HL-60/S4 treated with phorbol 12-myristate 13-acetate at 8.2 ng/mL for 4 days and 3 days (cell line): ENCODE results near the gene PFKFB1.
"Not testable (repeated sequence)": the region's sequence is repeated elsewhere in the genome, so short reads cannot be mapped to it uniquely, and the experiment has no call there.

Experiments used
- in situ Hi-C: fragments of 300-500 bp; cut with MboI; formaldehyde crosslinking; loops from 2 replicates; pipeline ENCODE4 v1.15.0; 2022; ENCODE audit warnings: low sequenced_read_pairs

The PFKFB1 gene

DNA sequence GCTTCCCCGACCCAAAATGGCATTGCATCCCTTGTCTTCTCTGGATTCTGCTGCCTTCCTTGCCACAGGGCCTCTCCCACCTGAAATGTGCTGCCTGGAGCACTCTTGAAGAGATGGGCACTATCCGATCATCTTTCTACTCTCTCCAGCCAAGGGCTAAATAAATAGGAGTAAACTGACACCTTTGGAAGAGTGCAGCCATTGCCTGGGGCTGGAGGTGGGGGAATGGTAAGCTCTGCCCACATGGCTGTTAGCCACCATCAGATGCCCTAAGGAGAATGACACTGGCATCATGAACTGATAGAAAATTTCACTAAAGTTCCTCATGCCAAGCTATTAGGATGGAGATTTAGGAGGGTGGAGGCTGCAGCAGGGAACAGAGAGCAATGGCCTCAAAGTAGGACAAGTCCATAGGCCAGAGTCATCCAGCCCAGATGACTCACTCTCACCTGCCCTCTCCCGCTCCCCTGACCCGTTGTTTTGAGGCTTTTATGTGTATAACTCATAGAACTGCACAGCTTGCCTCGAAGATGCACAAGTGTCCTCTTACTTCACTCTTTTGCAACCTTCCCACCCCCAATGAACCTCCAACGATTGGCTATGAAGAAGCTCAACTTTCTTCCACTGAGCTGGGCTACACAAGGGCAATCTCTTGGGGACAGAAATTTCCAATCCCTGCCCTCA, 822 bp upstream of the PFKFB1 start:
- in situ Hi-C loops: no loop called here

DNA sequence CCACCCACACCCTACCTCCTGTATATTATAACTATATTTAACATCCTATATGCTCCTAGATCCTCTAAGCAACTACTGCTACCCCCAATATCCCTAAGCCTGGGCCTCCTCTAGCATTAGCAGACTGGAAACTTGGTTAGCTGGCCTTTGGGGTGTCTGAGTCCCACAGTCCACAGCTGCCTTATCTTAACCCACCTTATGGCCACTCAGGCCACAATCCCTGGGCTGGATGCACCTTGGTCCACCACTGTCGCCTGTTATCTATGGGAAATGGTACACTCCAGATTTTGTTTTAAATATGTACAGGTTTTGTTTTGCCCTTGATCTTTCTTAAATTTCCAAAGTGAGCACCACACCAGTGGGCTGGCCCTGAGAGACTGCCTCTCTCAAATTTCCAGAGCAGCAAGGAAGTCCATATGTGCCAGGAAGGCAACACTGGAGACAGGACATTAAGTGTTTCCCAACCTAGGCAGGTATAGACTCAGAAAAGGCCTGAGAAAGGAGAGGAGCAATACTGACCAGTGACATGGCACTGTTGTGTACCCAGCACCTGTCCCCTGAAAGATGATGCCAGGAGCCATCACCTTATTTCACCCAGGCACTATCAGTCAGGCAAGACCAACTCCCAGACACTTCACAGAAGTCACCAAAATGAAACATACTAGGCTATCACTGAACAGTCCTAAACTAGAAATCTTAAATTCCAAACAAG, 921 bp downstream of the PFKFB1 start:
- in situ Hi-C loops: no loop called here

DNA sequence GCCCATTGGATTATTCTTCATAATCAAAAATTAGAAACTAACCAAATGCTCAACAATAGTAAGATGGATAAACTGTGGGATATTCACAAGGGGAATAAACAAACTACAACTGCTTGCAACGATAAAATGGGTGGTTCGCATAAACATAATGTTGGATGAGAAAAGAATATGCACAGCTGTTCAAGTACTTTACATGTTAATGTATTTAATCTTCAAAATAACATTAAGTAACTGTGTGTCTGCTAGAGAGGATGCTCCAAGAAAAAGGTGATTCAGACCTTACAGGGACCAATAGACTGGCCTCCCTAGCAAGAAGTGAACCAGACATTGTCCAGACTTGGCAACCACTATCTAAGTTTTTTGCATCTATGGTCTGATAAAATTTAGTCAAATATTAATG, 2.3 kb downstream of the PFKFB1 start:
- in situ Hi-C loops: no loop called here

DNA sequence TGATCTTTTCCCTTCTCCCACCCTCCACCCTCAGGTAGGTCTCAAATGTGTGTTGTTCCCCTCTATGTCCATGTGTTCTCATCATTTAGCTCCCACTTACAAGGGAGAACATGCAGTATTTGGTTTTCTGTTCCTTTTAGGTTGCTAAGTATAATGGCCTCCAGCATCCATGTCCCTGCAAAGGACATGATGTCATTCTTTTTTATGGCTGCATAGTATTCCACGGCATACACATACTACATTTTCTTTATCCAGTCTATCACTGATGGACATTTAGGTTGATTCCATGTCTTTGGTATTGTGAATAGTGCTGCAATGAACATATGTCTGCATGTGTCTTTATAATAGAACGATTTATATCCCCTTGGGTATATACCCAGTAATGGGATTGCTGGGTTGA, 10.7 kb downstream of the PFKFB1 start:
- in situ Hi-C loops: not testable (repeated sequence)

DNA sequence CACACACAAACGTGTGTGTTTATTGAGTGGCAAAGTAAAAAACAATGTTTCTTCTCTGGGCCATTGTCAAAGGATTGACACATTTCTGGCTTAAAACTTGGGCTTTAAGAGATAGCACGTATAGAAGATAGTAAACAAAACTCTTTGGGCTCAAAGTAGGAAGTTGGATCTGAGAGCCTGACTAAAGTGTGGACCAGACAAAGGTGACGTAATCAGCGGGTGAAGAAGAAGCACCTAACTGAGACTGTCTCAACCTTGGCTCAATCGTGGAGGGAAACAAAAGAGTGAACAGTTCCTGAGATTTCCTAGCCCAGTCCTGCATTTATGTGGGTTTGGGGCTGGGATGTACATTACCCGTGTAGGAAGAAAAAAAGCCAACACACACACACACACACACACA, 13.7 kb downstream of the PFKFB1 start:
- in situ Hi-C loops: no loop called here

DNA sequence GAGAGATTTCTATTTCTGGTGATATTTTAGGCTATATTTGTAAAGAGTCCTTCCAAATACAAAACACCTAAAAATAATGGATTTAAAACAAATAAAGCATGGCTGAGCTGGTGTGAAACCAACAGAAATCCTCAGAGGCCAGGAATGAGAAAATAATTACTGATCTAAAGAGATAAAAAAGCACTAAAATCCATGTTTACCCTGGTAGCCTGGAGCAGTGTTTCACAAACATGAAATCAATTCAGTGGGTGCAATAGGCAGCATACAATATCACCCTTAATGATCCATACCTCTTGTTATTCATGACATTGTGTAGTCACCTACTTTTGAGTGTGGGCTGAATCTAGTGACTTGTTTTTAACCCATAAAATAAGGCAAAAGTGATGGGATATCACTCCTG, 14.6 kb downstream of the PFKFB1 start:
- in situ Hi-C loops: no loop called here

DNA sequence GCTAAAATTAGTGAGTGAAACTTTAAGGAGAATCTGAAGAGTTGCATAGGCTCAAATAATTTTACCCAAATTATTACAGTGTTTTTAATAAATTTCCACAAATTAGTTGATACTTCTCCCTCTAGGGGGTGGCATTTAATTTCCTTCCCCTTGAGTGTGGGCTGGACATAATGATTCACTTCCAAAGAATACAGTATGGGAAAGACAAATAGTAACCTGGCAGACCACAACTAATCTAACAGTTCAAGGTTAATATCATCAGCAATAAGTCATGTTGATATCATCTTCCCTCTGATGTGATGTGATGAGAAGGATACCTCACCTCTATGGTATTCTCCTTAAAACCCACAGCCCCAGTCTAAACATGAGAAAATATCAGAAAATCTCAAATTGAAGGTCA, 15.5 kb downstream of the PFKFB1 start:
- in situ Hi-C loops: no loop called here

DNA sequence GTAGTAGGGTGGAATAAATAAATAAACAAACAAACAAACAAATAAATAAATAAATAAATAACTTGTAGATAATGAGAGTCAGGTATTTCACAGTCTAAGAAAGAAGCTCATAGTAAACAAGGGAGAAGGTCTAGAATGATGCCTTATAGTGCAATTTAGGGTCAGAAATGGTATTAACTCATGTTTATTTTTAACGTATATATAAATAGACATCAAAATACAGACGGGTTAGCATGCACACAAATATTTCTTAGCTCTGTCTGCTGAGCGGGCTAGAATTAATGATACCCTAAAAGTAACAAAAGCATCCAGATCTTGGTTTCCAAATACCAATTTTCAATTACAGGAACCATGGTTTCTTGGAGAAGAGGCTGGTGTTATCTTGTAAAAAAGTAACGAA, 16.6 kb downstream of the PFKFB1 start:
- in situ Hi-C loops: no loop called here

DNA sequence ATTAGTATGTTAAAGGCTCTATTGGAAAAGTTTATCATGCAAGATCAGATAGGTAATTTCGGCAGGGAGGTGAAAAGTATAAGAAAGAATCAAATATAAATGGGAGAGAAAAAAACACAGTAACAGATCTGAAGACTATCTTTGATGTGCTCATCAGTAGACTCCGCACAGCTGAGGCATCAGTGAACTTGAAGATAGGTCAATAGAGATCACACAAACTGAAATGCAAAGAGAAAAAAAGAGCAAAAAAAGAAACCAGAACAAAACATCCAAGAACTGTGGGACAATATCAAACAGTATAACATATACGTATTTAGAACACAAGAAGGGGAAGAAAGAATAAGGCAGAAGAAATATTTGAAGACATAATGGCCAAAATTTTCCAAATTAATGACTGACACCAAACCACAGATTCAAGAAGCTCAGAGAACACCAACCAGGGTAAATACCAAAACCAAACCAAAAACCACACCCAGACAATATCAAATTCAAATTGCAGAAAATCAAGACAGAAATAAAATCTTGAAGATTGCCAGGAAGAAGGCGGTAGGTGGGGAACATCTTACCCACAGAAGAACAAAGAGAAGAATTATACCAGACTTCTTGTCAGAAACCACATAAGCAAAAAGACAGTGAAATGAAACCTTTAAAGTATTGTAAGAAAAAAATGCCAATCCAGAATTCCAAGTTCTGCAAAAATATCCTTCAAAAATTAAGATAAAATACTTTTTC, 29.1 kb downstream of the PFKFB1 start:
- in situ Hi-C loops: no loop called here

DNA sequence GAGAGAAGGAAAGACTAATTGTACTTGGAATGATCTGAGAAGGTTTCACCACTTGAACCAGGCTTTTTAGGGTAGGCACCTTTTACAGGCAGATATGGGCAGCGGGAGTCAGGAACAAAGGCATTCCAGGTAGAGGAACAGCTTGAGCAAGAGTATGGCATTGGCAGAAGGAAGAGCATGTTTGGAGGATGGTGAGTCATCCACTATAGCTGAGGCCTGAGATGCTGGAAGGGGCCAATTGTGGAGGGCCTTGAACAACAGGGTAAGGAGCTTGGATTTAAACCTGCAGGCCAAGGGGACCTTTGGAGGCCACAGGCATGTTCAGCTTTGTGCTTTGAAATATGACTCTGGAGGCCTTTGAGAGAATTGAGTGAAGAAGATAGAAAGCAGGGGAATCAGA, 32.2 kb downstream of the PFKFB1 start:
- in situ Hi-C loops: no loop called here

DNA sequence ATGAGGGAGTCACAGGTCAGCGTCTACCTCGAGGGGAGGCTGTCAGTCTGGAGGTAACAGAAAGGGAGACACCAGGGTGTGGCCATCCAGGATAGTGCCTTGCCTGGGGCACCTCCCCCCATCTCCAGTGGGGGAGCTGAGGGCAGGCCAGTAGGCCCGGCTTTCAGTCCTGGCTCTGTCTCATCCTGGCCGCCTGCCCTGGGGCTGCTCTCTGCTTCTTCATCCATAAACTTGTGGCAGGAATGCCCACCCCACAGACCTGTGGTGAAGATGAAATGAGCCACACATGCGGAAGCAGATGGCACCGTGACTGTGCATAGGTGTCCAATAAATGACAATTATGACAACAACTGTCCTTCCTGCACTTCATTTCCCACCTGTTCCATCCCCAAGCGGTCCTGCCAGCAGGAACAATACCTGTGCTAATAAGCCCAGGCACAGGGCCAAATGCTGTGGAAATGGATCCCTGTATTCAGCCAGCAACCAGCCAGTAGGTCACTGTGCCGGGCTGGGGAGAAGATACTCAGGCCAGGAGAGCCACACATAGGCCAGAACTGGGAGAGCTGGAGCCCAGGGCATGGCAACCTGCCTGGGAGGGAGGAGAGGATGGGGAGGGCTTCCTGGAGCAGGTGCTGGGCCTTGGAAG, 43.1 kb downstream of the PFKFB1 start:
- in situ Hi-C loops: no loop called here

DNA sequence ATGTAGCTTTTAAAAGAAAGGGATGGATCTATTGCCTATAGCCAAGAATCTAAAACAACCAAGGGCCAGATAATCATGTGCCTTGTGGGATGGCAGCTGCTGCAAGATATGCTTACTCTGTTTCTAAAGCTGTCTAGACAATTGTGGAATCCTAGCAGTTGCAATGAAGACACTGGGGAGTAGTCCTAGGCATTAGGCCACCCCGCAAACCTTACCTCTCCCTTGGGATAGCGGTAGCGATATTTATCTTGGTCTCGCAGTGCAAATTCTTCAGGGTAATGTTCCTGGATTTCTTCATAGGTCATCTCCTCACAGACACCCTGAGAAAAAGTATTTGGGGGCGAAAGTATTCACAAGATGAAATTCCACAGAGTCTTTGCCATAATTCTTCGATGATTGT, 48.8 kb downstream of the PFKFB1 start:
- in situ Hi-C loops: no loop called here

DNA sequence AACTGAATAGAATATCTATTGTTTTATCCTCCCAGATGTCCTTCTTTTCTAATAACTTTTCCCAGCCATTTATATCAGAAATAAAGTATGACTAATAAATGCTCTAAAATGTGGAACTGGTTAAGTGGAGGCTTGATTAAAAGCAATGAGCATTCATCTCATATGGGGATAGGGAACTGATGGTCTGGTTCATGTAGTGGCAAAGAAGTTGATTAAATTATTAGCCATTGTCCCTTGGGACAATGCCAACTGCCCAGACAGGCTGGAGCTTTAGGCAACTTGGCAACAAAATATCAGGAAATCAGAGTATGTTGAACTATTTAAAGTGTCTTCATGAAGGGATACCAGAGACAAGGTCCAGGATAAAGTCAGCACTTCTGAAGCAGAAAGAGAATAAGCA, 49.2 kb downstream of the PFKFB1 start:
- in situ Hi-C loops: no loop called here

DNA sequence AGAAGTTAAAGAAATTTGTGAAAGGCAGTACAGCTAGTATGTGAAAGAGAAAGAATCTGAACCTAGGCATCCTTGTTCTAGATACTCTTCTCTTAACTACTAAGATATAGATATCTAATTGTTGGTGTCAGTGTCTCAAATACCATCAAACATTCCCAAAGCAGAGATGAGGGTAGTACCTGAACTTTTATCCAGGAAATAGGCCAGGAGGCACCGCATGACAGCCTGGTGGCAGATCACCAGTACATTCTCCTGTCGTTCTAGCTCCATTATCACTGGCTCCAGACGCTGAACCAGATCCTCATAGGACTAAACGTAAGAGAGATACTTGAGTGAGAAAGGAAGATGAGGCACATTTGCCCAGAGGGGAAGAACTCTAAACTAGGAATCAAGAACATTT, 56.6 kb downstream of the PFKFB1 start:
- in situ Hi-C loops: no loop called here

DNA sequence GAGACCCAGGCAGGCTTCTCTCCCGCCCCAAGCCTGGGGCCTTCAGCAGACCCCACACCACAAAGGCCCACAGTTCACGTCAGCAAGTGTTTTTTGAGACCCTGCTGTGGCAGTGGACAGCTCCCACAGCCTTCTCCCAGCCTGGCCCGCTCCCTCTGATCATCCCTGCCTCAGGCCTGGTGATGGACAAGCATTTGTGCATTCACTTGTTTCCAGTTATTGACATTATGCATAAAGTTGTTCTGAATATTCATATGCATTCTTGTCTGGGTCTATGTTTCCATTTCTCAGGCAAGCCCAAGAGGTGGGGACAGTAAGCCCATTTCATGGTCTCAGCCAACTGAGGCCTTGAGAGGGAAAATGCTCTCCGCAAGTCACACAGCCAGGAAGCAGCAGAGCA, 58.7 kb downstream of the PFKFB1 start:
- in situ Hi-C loops: no loop called here

DNA sequence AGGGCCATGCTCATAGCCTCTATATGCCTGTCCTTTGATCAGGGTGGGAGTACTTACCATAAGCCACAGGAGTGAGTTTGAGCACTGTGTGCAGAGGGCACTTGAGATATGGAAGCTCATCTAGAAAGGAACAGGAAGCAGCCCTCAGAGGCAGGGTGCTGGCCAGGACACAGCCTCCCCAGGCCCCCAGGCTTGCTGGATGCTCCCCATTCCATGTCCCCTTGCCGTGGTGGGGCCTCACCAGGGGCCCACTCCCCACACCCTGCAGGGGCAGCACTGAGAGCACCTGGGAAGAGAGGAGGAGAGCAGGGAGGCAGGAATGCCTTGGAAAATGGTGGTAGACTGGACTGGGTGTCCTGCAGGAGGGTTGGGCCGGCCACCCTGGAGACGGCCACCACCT, 59.1 kb downstream of the PFKFB1 start:
- in situ Hi-C loops: no loop called here

DNA sequence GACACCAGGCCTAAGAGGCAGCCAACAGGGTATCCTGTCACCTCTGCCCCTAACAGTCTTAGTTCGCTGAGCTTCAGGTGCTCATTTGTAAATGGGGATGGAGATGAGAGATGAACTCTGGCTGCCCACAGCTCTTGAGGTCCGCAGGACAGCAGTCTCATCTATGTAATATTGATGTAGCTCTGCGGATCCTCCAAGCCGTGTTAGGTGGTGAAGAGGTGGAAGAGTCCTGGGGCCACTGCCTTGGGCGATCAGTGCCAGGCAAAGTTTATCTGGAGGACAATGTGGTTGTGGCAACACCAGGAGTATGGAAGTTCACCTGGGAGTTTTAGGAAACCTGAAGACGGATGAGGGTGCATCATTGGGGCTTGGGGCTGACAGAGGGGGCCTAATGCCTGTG, 59.9 kb downstream of the PFKFB1 start:
- in situ Hi-C loops: no loop called here

DNA sequence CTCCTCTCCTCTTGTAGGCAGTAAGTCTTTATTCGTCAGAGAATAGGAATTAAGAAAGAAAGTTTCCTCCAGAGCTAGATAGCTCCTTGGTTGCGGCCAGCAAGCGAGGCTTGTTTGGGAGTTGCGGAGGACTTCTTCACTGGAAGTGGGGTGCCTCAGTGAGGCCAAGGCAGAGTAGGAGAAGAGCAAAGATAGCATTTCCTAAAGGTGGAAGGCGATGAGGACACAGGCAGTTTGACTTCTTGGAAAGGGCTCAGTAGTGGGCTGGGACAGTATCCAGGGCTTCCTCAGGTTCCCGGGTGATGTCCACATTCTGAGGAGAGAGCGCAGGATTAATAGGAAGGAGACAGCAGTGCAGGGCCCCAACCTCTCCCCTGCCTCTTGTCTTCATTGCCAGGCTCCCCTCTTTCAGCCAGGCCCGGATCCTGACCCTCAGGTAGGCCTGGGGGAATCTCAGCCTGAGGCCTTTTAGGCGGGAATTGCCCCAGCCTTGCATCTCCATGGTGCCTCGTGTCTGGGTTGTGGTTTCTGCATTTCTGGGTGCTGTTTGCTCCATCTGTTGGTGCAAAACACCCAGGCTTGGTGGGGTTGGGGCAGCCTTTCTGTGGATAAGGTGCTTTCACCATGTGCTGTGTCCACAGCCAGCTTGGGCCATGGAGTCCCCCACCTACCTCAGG, 60.7 kb downstream of the PFKFB1 start:
- in situ Hi-C loops: no loop called here

DNA sequence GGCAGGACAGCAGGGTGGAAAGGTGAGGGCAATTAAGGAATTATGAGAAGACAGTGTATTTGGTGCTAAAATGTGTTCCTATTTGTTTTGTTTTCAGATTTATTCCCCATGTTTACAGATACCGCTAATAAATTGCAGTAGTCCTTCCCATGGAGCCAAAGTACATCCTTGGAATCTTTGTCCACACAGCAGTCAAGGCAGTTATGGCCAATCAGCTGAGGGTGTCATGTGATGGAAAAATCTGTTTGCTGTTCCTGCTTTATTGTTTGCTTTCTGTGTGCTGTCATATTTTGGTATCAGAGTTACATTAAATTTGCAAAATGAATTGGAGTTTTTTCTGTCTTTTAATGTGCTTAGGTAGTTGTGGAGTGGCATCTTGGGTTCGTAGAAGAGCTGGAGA, 62.9 kb downstream of the PFKFB1 start:
- in situ Hi-C loops: no loop called here

DNA sequence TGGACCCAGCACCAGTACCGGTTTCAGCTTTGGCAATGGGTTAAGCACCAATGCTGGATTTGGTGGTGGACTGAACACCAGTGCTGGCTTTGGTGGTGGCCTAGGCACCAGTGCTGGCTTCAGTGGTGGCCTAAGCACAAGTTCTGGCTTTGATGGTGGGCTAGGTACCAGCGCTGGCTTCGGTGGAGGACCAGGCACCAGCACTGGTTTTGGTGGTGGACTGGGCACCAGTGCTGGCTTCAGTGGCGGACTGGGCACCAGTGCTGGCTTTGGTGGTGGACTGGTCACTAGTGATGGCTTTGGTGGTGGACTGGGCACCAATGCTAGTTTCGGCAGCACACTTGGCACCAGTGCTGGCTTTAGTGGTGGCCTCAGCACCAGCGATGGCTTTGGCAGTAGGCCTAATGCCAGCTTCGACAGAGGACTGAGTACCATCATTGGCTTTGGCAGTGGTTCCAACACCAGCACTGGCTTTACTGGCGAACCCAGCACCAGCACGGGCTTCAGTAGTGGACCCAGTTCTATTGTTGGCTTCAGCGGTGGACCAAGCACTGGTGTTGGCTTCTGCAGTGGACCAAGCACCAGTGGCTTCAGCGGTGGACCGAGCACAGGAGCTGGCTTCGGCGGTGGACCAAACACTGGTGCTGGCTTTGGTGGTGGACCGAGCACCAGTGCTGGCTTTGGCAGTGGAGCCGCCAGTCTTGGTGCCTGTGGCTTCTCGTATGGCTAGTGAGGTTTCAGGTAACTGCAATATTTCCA, 63.5 kb downstream of the PFKFB1 start:
- in situ Hi-C loops: no loop called here
